WTC11 (cell line): ENCODE measurements around the gene CRB2. TPM values are rescaled to one million over a fixed set of nuclear protein-coding genes. Genes with fewer than 3 reads are reported as not detected.

Experiments used
- ATAC-seq: fragments of 200-7000 bp; cut with Tn5 transposase; 2 replicates; pipeline ENCODE4 v1.10.0; 2021; ENCODE audit warnings: mild to moderate bottlenecking, moderate library complexity
- CTCF ChIA-PET: fragments of 300-600 bp; sonication (Branson Sonifier 250); formaldehyde crosslinking; loops from one replicate; lab custom pipeline; 2021; ENCODE audit warnings: antibody characterized with exemption; lab: Charles Lee
- POLR2A ChIA-PET: fragments of 350-600 bp; sonication (Branson Sonifier 250); formaldehyde crosslinking; loops from one replicate; lab custom pipeline; 2021; ENCODE audit warnings: antibody characterized with exemption; lab: Charles Lee
- DNase-seq: peaks from one replicate; pipeline ENCODE4 v3.0.0; 2021; ENCODE audit warnings: low spot score
- H3K27ac Mint-ChIP-seq: 2 replicates; pipeline ENCODE4 v1.8.0; 2021; ENCODE audit warnings: mixed read lengths
- H3K27me3 Mint-ChIP-seq: 2 replicates; pipeline ENCODE4 v1.8.0; 2021; ENCODE audit warnings: low read depth, mild to moderate bottlenecking, moderate library complexity, mixed read lengths
- H3K36me3 Mint-ChIP-seq: 2 replicates; pipeline ENCODE4 v1.8.0; 2021; ENCODE audit warnings: mixed read lengths
- H3K4me1 Mint-ChIP-seq: 2 replicates; pipeline ENCODE4 v1.8.0; 2022; ENCODE audit warnings: mixed read lengths
- H3K4me3 Mint-ChIP-seq: 2 replicates; pipeline ENCODE4 v1.8.0; 2021; ENCODE audit warnings: mild to moderate bottlenecking, moderate library complexity, mixed read lengths
- H3K9me3 Mint-ChIP-seq: 2 replicates; pipeline ENCODE4 v1.8.0; 2021; ENCODE audit warnings: mixed read lengths
- FOXK1 ChIP-seq: sonication (generic); formaldehyde crosslinking; IDR thresholded peaks from 2 replicates; pipeline ENCODE4 v1.8.0; 2022; ENCODE audit warnings: mild to moderate bottlenecking, moderate library complexity, missing genetic modification reagents
- FOXP1 ChIP-seq: sonication (generic); formaldehyde crosslinking; IDR thresholded peaks from 2 replicates; pipeline ENCODE4 v1.8.0; 2022; ENCODE audit warnings: missing genetic modification reagents, mild to moderate bottlenecking, moderate library complexity, borderline replicate concordance
- GTF2I ChIP-seq: fragments of 250-450 bp; sonication (Bioruptor Pico); conservative IDR thresholded peaks from 2 replicates; pipeline ENCODE4 v1.4.0; 2021; ENCODE audit warnings: mild to moderate bottlenecking
- JAZF1 ChIP-seq: fragments of 250-450 bp; sonication (Bioruptor Pico); IDR thresholded peaks from 2 replicates; pipeline ENCODE4 v1.9.0; 2021; ENCODE audit warnings: moderate library complexity, mild to moderate bottlenecking, inconsistent platforms
- RELA ChIP-seq: sonication (generic); formaldehyde crosslinking; IDR thresholded peaks from 2 replicates; pipeline ENCODE4 v1.8.1; 2022; ENCODE audit warnings: missing genetic modification reagents, mild to moderate bottlenecking, borderline replicate concordance
- SMAD3 ChIP-seq: sonication (generic); formaldehyde crosslinking; IDR thresholded peaks from 2 replicates; pipeline ENCODE4 v1.8.0; 2022; ENCODE audit warnings: missing genetic modification reagents, mild to moderate bottlenecking, borderline replicate concordance
- TCF7 ChIP-seq: sonication (generic); formaldehyde crosslinking; IDR thresholded peaks from 2 replicates; pipeline ENCODE4 v1.8.0; 2022; ENCODE audit warnings: mild to moderate bottlenecking, low read depth, missing genetic modification reagents, moderate library complexity
- ZNF263 ChIP-seq: sonication (generic); formaldehyde crosslinking; IDR thresholded peaks from 2 replicates; pipeline ENCODE4 v1.8.1; 2022; ENCODE audit warnings: low read depth, mild to moderate bottlenecking, moderate library complexity, missing genetic modification reagents
- ZNF396 ChIP-seq: fragments of 250-450 bp; sonication (Bioruptor Pico); IDR thresholded peaks from 2 replicates; pipeline ENCODE4 v1.8.0; 2021; ENCODE audit warnings: mild to moderate bottlenecking, moderate library complexity, borderline replicate concordance
- ZNF416 ChIP-seq: fragments of 250-450 bp; sonication (Bioruptor Pico); IDR thresholded peaks from 2 replicates; pipeline ENCODE4 v1.9.0; 2021; ENCODE audit warnings: mild to moderate bottlenecking, inconsistent platforms
- ZNF423 ChIP-seq: fragments of 250-450 bp; sonication (Bioruptor Pico); IDR thresholded peaks from 2 replicates; pipeline ENCODE4 v2.1.2; 2022; ENCODE audit warnings: mild to moderate bottlenecking, moderate library complexity
- ZNF671 ChIP-seq: fragments of 250-450 bp; sonication (Bioruptor Pico); IDR thresholded peaks from 2 replicates; pipeline ENCODE4 v1.8.0; 2021; ENCODE audit warnings: mild to moderate bottlenecking
- total RNA-seq: library from RNA; stranded (reverse); gene quantifications from 3 replicates; pipeline ENCODE4 v1.2.3, GENCODE V29; 2021
- TF ChIP-seq, protein P1 (sequence below): sonication (generic); formaldehyde crosslinking; conservative IDR thresholded peaks from 2 replicates; pipeline ENCODE4 v1.8.1; 2023; ENCODE audit warnings: mild to moderate bottlenecking, low read depth, missing genetic modification reagents, moderate library complexity
- TF ChIP-seq, protein P2 (sequence below): sonication (generic); formaldehyde crosslinking; IDR thresholded peaks from 2 replicates; pipeline ENCODE4 v1.8.0; 2023; ENCODE audit warnings: missing genetic modification reagents
- TF ChIP-seq, protein P3 (sequence below): fragments of 250-450 bp; sonication (Bioruptor Pico); IDR thresholded peaks from 2 replicates; pipeline ENCODE4 v1.9.0; 2021; ENCODE audit warnings: mild to moderate bottlenecking

CRB2 gene
- total RNA-seq, 1 experiment from 2014 or later, result 3.5 TPM

DNA sequence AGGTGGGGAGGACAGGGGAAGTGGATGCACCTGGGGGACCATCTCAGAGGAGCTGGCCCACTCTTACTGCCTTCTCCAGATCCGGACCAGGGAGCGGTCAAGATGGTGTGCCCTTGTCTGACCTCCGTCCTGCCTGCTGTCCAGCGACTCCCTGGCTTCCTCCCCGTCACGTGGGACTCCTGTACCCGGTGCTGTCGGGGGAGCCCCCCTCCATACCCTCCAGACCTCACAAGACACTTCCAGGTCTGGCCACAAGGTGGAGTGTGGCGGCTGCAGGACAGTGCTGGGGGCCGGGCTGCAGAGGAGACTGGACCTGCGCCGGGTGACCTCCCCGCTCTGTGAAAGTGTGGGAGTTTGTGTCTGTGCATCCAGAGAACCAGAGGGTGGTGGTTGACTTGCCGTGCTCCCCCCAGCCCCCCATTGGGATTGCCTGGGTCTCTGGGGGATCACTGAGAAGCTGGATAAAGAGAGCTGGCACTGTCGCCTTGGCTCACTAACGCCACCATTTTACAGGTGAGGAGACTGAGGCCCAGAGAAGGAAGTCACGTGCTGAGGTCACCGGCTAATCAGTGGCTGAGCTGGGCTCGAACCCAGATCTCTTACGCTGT, 1.9 kb upstream of the CRB2 start (continued):
- TF ChIP-seq, protein P1, sequence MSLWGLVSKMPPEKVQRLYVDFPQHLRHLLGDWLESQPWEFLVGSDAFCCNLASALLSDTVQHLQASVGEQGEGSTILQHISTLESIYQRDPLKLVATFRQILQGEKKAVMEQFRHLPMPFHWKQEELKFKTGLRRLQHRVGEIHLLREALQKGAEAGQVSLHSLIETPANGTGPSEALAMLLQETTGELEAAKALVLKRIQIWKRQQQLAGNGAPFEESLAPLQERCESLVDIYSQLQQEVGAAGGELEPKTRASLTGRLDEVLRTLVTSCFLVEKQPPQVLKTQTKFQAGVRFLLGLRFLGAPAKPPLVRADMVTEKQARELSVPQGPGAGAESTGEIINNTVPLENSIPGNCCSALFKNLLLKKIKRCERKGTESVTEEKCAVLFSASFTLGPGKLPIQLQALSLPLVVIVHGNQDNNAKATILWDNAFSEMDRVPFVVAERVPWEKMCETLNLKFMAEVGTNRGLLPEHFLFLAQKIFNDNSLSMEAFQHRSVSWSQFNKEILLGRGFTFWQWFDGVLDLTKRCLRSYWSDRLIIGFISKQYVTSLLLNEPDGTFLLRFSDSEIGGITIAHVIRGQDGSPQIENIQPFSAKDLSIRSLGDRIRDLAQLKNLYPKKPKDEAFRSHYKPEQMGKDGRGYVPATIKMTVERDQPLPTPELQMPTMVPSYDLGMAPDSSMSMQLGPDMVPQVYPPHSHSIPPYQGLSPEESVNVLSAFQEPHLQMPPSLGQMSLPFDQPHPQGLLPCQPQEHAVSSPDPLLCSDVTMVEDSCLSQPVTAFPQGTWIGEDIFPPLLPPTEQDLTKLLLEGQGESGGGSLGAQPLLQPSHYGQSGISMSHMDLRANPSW, result no peak
- peak; percentile 90 for TF ChIP-seq GTF2I (CRISPR knock-in tag)
- TF ChIP-seq, all 79 proteins: peak for 5

DNA sequence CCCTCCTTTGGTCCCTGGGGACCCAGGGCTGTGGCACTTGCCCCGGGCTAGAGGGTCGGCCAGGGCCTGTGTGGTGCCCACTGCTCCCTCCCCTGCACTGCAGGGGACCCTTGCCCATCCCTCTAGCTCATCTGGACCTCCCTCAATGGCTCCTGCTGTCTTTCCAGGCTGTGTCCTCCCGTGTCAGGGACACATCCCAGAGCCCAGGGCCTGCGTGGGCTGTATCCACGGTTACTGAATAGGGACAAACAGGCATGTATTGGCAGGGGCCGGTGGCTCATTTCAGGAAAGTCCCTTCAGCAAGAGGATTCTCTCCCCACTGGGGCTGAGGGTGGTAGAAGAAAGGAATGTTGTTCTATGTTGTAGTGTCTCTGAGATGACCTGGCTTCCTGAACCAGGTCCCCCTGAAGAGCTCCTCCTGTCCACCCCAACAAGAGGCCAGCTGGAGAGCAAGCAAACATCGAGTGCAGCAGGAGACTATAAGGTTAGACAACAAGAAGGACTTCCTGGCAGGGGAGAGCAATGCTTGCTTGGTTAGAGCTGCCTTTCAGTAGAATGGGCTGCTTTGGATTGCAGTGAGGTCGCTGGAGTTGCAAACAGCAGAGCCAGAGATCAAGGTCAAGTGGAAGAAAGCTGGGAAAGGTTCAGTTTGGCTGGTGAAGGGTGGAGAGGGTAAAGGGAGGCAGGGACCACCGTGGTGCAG, 1.0 kb upstream of the CRB2 start:
- no peak for DNase-seq
- POLR2A ChIA-PET, result interaction anchor here (0.6 kb wide), 1 partner anchor 474 kb away, joined by 3 read pairs; no protein-coding TSS in a partner anchor
- peak overlapping the region; percentile 59 for H3K4me3 Mint-ChIP-seq
- no peak for TF ChIP-seq SMAD3 (CRISPR knock-in tag)
- 0 out of 2 replicates have a peak, but pooled peaks have one; percentile 12 for TF ChIP-seq ZNF423 (CRISPR knock-in tag)
- TF ChIP-seq GTF2I (CRISPR knock-in tag), result peak; percentile 94
- TF ChIP-seq, all 79 proteins: peak for 2
- CTCF ChIA-PET, result interaction anchor here (0.5 to 5.8 kb wide), 26 partner anchors 10 to 989 kb away, joined by 3 to 80 read pairs (median 4); no protein-coding TSS in a partner anchor
- peaks cover 18% of the 10 kb centered on the region for H3K27me3 Mint-ChIP-seq
- no peak for ATAC-seq
- H3K4me1 Mint-ChIP-seq, result peaks cover 48% of the 10 kb centered on the region
- H3K27ac Mint-ChIP-seq, result no peak overlapping the region
- no peaks in the 10 kb centered on the region for H3K36me3 Mint-ChIP-seq
- H3K9me3 Mint-ChIP-seq, result no peaks in the 10 kb centered on the region

DNA sequence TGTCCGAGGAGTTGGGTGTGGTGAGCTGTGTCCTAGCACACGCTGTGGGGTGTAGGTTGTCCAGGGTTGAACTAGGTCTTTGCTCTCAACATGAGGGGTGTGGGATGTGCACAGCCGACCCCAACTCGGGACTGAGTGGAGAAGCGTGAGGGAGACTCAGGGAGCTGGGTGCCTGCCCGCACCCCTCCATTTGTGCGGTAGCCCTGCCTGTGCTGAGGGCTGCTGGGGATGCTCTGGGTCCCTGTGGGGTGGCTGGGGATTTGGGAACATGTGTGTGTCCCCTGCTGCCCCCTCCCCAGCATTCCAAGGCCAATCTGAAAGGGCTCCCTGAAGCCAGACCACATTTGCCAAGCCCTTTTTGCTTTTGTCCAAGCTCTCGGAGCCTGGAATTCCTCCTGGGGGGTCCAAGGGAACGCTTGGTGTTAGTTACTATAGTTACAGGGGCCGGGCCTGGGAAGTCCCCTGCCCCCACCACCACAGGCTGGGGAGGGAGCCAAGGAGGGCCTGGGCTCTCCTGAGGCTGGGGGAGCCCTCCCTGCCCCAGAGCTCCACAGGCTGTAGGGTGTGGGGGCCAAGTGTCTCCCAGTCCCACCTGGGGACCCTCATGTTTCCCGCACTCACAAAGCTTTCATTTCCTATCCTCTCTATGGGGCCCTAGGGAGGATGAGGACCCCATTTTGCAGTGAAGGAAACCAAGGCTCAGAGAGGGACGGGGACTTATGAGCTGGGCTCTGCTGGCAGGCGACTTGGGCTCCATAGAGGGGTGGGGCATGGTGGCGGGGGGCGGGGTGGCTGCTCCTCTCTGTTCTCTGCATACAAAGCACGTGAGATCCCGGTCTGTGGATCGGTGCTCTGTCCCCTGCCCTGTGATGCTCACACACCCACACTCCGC, 1.1 kb downstream of the CRB2 start:
- H3K27me3 Mint-ChIP-seq, result peaks cover 18% of the 10 kb centered on the region
- H3K4me3 Mint-ChIP-seq, result peak overlapping the region; percentile 39
- ATAC-seq (no peak), DNase-seq (no peak)
- H3K9me3 Mint-ChIP-seq, result no peaks in the 10 kb centered on the region
- no peaks in the 10 kb centered on the region for H3K36me3 Mint-ChIP-seq
- POLR2A ChIA-PET, result interaction anchor here (0.6 kb wide), 1 partner anchor 13 kb away, joined by 3 read pairs; no protein-coding TSS in a partner anchor
- peaks cover 66% of the 10 kb centered on the region for H3K4me1 Mint-ChIP-seq
- TF ChIP-seq TCF7 (CRISPR knock-in tag), result no peak
- no peak for TF ChIP-seq FOXK1 (CRISPR knock-in tag)
- no peak for TF ChIP-seq RELA (CRISPR knock-in tag)
- no peak for TF ChIP-seq ZNF263 (CRISPR knock-in tag)
- TF ChIP-seq JAZF1, result no peak
- no peak for TF ChIP-seq ZNF416
- CTCF ChIA-PET, result interaction anchor here (0.6 to 5.8 kb wide), 8 partner anchors 9 to 684 kb away, joined by 3 to 80 read pairs (median 4); no protein-coding TSS in a partner anchor
- no peak overlapping the region for H3K27ac Mint-ChIP-seq

DNA sequence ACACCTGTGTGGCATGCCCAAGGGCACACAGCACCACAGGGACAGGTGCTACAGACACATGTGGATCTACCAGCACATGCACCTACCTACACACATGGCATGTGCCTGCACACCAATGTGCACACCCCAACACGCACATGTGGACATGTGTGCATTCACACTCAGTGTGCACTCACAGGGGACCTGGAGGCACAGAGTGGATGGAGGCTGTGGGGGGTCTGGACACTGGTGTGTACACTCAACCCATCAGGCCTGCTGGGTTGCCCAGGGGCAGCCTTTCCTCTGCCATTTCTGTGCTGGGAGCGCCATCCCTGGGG, 1.7 kb downstream of the CRB2 start:
- POLR2A ChIA-PET, result interaction anchor here (0.6 kb wide), 1 partner anchor 12 kb away, joined by 3 read pairs; no protein-coding TSS in a partner anchor
- DNase-seq (no peak), ATAC-seq (no peak)
- Mint-ChIP-seq H3K4me1 (peaks cover 66% of the 10 kb centered on the region), H3K27ac (no peak overlapping the region), H3K9me3 (no peaks in the 10 kb centered on the region), H3K27me3 (peaks cover 14% of the 10 kb centered on the region), H3K4me3 (no peak overlapping the region), H3K36me3 (no peaks in the 10 kb centered on the region)
- TF ChIP-seq, protein P2, sequence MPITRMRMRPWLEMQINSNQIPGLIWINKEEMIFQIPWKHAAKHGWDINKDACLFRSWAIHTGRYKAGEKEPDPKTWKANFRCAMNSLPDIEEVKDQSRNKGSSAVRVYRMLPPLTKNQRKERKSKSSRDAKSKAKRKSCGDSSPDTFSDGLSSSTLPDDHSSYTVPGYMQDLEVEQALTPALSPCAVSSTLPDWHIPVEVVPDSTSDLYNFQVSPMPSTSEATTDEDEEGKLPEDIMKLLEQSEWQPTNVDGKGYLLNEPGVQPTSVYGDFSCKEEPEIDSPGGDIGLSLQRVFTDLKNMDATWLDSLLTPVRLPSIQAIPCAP (CRISPR knock-in tag), result no peak
- TF ChIP-seq, protein P3, sequence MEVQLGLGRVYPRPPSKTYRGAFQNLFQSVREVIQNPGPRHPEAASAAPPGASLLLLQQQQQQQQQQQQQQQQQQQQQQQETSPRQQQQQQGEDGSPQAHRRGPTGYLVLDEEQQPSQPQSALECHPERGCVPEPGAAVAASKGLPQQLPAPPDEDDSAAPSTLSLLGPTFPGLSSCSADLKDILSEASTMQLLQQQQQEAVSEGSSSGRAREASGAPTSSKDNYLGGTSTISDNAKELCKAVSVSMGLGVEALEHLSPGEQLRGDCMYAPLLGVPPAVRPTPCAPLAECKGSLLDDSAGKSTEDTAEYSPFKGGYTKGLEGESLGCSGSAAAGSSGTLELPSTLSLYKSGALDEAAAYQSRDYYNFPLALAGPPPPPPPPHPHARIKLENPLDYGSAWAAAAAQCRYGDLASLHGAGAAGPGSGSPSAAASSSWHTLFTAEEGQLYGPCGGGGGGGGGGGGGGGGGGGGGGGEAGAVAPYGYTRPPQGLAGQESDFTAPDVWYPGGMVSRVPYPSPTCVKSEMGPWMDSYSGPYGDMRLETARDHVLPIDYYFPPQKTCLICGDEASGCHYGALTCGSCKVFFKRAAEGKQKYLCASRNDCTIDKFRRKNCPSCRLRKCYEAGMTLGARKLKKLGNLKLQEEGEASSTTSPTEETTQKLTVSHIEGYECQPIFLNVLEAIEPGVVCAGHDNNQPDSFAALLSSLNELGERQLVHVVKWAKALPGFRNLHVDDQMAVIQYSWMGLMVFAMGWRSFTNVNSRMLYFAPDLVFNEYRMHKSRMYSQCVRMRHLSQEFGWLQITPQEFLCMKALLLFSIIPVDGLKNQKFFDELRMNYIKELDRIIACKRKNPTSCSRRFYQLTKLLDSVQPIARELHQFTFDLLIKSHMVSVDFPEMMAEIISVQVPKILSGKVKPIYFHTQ (CRISPR knock-in tag), result no peak
- TF ChIP-seq FOXP1 (0 out of 2 replicates have a peak, but pooled peaks have one; percentile 14), ZNF396 (CRISPR knock-in tag) (no peak), ZNF671 (no peak)
- CTCF ChIA-PET, result interaction anchor here (0.6 to 5.8 kb wide), 4 partner anchors 9 to 684 kb away, joined by 3 to 80 read pairs (median 19); no protein-coding TSS in a partner anchor
